Coronary artery (tissue), 2 donors: Measurements from ENCODE around the gene FLRT1.

Experiments used
- DNase-seq: peaks from one replicate; pipeline ENCODE4 v3.0.0-alpha.2; 2017; ENCODE audit warnings: low spot score
- H3K27ac ChIP-seq, 2 donors: fragments of 200-600 bp; sonication (generic); one replicate each; pipeline ENCODE4 v1.5.1; 2016 to 2019
- H3K4me3 ChIP-seq: fragments of 200-600 bp; sonication (generic); 2 replicates; pipeline ENCODE4 v1.5.1; 2016; ENCODE audit warnings: mild to moderate bottlenecking, moderate library complexity
- CTCF ChIP-seq: fragments of 200-600 bp; sonication (generic); IDR thresholded peaks from one replicate; pipeline ENCODE4 v1.5.1; 2019; ENCODE audit warnings: antibody characterized with exemption

The FLRT1 gene

GRCh38 chr11:64072871-64073270, 37.1 kb downstream of the FLRT1 start:
- TF ChIP-seq CTCF, result no peak

GRCh38 chr11:64073542-64073941, 37.8 kb downstream of the FLRT1 start:
- H3K4me3 ChIP-seq, result no peak overlapping the region
- no peak for TF ChIP-seq CTCF
- no peak for DNase-seq

More at GRCh38 chr11:64072871-64073270, 37.1 kb downstream of the FLRT1 start:
- H3K4me3 ChIP-seq, result no peak overlapping the region
- DNase-seq, result no peak
- no peak overlapping the region for H3K27ac ChIP-seq

GRCh38 chr11:64074239-64074638, 38.5 kb downstream of the FLRT1 start:
- Histone ChIP-seq H3K4me3 (no peak overlapping the region), H3K27ac (no peak overlapping the region)
- no peak for DNase-seq
- TF ChIP-seq CTCF, result no peak

More at GRCh38 chr11:64073542-64073941, 37.8 kb downstream of the FLRT1 start:
- no peak overlapping the region for H3K27ac ChIP-seq

GRCh38 chr11:64076758-64077157, 41.0 kb downstream of the FLRT1 start:
- DNase-seq, result no peak
- H3K27ac ChIP-seq, result no peak overlapping the region
- no peak overlapping the region for H3K4me3 ChIP-seq
- TF ChIP-seq CTCF, result no peak

GRCh38 chr11:64077607-64078006, 41.9 kb downstream of the FLRT1 start:
- no peak for DNase-seq
- TF ChIP-seq CTCF, result no peak
- no peak overlapping the region for H3K27ac ChIP-seq

GRCh38 chr11:64078284-64078683, 42.6 kb downstream of the FLRT1 start:
- TF ChIP-seq CTCF, result no peak
- no peak for DNase-seq
- no peak overlapping the region for H3K27ac ChIP-seq
- H3K4me3 ChIP-seq, result no peak overlapping the region

More at GRCh38 chr11:64077607-64078006, 41.9 kb downstream of the FLRT1 start:
- H3K4me3 ChIP-seq, result no peak overlapping the region

- TF ChIP-seq CTCF, result no peak
- no peak for DNase-seq
- Histone ChIP-seq H3K27ac (no peak overlapping the region), H3K4me3 (no peak overlapping the region)
Observed at GRCh38 chr11:64078905-64079304, 43.2 kb downstream of the FLRT1 start.
